HepG2 (cell line): ENCODE results near the gene GUCY2F. TPM values are rescaled to one million over a fixed set of nuclear protein-coding genes. Genes with fewer than 3 reads are reported as not detected.

Experiments used
- ATAC-seq: fragments of 200-7000 bp; cut with Tn5 transposase; 3 replicates; pipeline ENCODE4 v1.9.1; 2020; ENCODE audit warnings: mild to moderate bottlenecking, moderate library complexity
- BruUV-seq: library from RNA; stranded (reverse); fragments of 400-500 nt; replicated peaks from 2 replicates; lab custom pipeline; 2021; lab: Mats Ljungman, UMichigan
- CTCF ChIA-PET: fragments of 300-600 bp; formaldehyde crosslinking; extraction: SDS; loops from one replicate; lab custom pipeline; 2021; ENCODE audit warnings: low total read pairs, inconsistent platforms, low intra/inter-chr PET ratio; lab: Yijun Ruan, JAX
- POLR2A ChIA-PET: fragments of 350-600 bp; sonication (Branson Sonifier 250); formaldehyde crosslinking; loops from one replicate; lab custom pipeline; 2020; ENCODE audit warnings: antibody characterized with exemption, inconsistent platforms; lab: Yijun Ruan, JAX
- DNase-seq: peaks from one replicate; pipeline ENCODE4 v3.0.0-alpha.2; 2015; ENCODE audit warnings: low spot score
- FAIRE-seq: peaks from 3 replicates; lab custom pipeline; 2011; peaks lifted over from hg19 to GRCh38; lab: Jason Lieb, UNC
- H2AFZ ChIP-seq: one replicate; pipeline ENCODE4 v1.6.1; 2011; ENCODE audit warnings: low read length, inconsistent platforms
- H3K27ac ChIP-seq: fragments of 300-600 bp; 3 replicates; pipeline ENCODE4 v1.8.0; 2011; ENCODE audit warnings: mixed run types, mild to moderate bottlenecking, mixed read lengths, low read length, inconsistent platforms; ENCODE audit not compliant: insufficient read depth; ENCODE audit errors: extremely low read length
- H3K27me3 ChIP-seq, 2 experiments: fragments of 200-600 bp in 1 of 2; 2 replicates in 1 of 2; 3 replicates in 1 of 2; pipeline versions ENCODE4 v1.6.0 to v1.8.0; 2011; ENCODE audit warnings: low read length in 2 of 2, mild to moderate bottlenecking in 2 of 2, moderate library complexity in 2 of 2, inconsistent platforms in 1 of 2; ENCODE audit not compliant: insufficient read depth in 2 of 2, control insufficient read depth in 1 of 2
- H3K36me3 ChIP-seq, 2 experiments: fragments of 200-600 bp in 1 of 2; replicated peaks in 1 of 2; 2 replicates in 1 of 2; 3 replicates in 1 of 2; pipeline versions ENCODE4 v1.5.1 to v1.8.0; 2011; ENCODE audit warnings: low read length in 2 of 2, inconsistent platforms in 1 of 2; ENCODE audit not compliant: insufficient read depth in 2 of 2, control insufficient read depth in 1 of 2
- H3K4me1 ChIP-seq: 2 replicates; pipeline ENCODE4 v1.5.1; 2012; ENCODE audit warnings: low read length, inconsistent platforms; ENCODE audit not compliant: insufficient read depth
- H3K4me2 ChIP-seq: 2 replicates; pipeline ENCODE4 v1.6.0; 2011; ENCODE audit warnings: low read depth, low read length, inconsistent platforms
- H3K4me3 ChIP-seq, 3 experiments: fragments of 200-600 bp in 1 of 3; sonication (generic), shearing (Covaris generic) in 1 of 3; replicated peaks in 1 of 3; 2 replicates each; pipeline ENCODE4 v1.5.1; 2011 to 2016; ENCODE audit warnings: low read length in 3 of 3, inconsistent platforms in 2 of 3, low read depth in 2 of 3, mild to moderate bottlenecking in 2 of 3, control low read depth in 1 of 3, mixed read lengths in 1 of 3; ENCODE audit not compliant: insufficient read depth in 1 of 3
- H3K79me2 ChIP-seq: one replicate; pipeline ENCODE4 v1.6.1; 2011; ENCODE audit warnings: low read length, inconsistent platforms; ENCODE audit not compliant: insufficient read depth
- H3K9ac ChIP-seq: 2 replicates; pipeline ENCODE4 v1.6.0; 2011; ENCODE audit warnings: mild to moderate bottlenecking, low read depth, low read length, inconsistent platforms; ENCODE audit not compliant: insufficient read depth
- H3K9me3 ChIP-seq: 2 replicates; pipeline ENCODE4 v1.5.1; 2012; ENCODE audit warnings: mild to moderate bottlenecking, low read length
- H4K20me1 ChIP-seq: 2 replicates; pipeline ENCODE4 v1.6.0; 2011; ENCODE audit warnings: inconsistent platforms, mild to moderate bottlenecking, low read length, moderate library complexity; ENCODE audit not compliant: insufficient read depth
- MAFF ChIP-seq: IDR thresholded peaks from 2 replicates; pipeline ENCODE4 v1.6.1; 2011; ENCODE audit warnings: low read depth, low read length, improper control_type of control experiment
- MAFK ChIP-seq, 2 experiments: IDR thresholded peaks in 1 of 2; conservative IDR thresholded peaks in 1 of 2; 2 replicates each; pipeline ENCODE4 v1.6.1; 2011; ENCODE audit warnings: improper control_type of control experiment in 2 of 2, low read length in 2 of 2
- ZNF251 ChIP-seq: sonication (generic); formaldehyde crosslinking; IDR thresholded peaks from 2 replicates; pipeline ENCODE4 v1.9.0; 2021; ENCODE audit warnings: mild to moderate bottlenecking, missing genetic modification reagents
- WGBS: methylation state at CpG from one replicate; pipeline ENCODE4 v1.1.6; 2017; ENCODE audit warnings: low lambda C conversion rate; 5-methylcytosine and 5-hydroxymethylcytosine counted together
- in situ Hi-C: cut with HindIII; loops from 2 replicates; pipeline ENCODE4 v1.10.0; 2017; ENCODE audit warnings: low pct_unique_long_range_greater_than_20kb; ENCODE audit not compliant: extremely low pct_ligation_motif_present
- intact Hi-C: fragments of 100-400 bp; cut with micrococcal nuclease; formaldehyde crosslinking; loops from one replicate; pipeline ENCODE4 v1.10.0; 2022; ENCODE audit not compliant: unreplicated experiment
- polyA plus RNA-seq, 8 experiments: library from polyadenylated mRNA; depleted of rRNA in 3 of 8; stranded (reverse) in 7 of 8; unstranded in 1 of 8; fragments of >200 nt; fragmentation: Illumina TruSeq in 4 of 8; extraction: Trizol in 4 of 8; gene quantifications; 2 replicates each; pipeline versions ENCODE4 v1.2.1 to v1.2.3, GENCODE V29; 2011 to 2016; ENCODE audit warnings: low read depth in 4 of 8, missing spikeins in 1 of 8, mixed read lengths in 1 of 8; ENCODE audit not compliant: insufficient read depth in 1 of 8
- total RNA-seq, 5 experiments: library from RNA; depleted of rRNA; stranded (reverse); fragments of >200 nt; fragmentation: Illumina TruSeq; extraction: Trizol; gene quantifications; 2 replicates each; pipeline ENCODE4 v1.2.3, GENCODE V29; 2016; ENCODE audit warnings: low read depth in 1 of 5
- TF ChIP-seq, protein P1 (sequence below): sonication (generic); formaldehyde crosslinking; IDR thresholded peaks from 2 replicates; pipeline ENCODE4 v1.5.0; 2020; ENCODE audit warnings: mild to moderate bottlenecking, missing genetic modification reagents, moderate library complexity
- TF ChIP-seq, protein P2 (sequence below): sonication (generic); formaldehyde crosslinking; IDR thresholded peaks from 2 replicates; pipeline ENCODE4 v1.8.1; 2022; ENCODE audit warnings: mild to moderate bottlenecking, missing genetic modification reagents

GUCY2F gene
- total and polyA plus RNA-seq, 2 of the 13 experiments (the other 11 are each of a cell fraction or from before 2014, with no cell fraction given), result 0.03 TPM; not detected in 1

DNA sequence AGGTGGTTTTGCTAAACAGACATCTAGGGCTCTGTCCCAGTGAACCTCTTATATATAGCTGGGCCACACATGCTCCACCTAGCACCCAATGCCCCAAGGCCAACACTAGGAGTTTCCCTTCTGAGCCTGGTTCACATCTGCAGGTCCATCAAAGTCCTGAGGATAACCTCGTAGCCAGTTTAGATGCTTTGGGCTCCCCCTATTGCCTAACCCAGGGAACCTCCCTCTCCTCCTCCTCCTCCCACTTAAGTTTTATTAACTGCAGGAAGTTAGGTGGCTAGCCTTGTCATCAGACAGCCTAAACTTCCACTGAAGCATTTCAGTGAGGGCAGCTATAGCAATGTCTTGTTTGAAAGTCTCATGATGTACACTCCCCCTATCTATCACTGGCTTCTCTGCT lies 88.0 kb downstream of the GUCY2F start:
- H3K79me2 ChIP-seq, result no peaks in the 10 kb centered on the region
- ATAC-seq (no peak), DNase-seq (no peak)
- no peak for TF ChIP-seq ZNF251
- TF ChIP-seq, protein P1, sequence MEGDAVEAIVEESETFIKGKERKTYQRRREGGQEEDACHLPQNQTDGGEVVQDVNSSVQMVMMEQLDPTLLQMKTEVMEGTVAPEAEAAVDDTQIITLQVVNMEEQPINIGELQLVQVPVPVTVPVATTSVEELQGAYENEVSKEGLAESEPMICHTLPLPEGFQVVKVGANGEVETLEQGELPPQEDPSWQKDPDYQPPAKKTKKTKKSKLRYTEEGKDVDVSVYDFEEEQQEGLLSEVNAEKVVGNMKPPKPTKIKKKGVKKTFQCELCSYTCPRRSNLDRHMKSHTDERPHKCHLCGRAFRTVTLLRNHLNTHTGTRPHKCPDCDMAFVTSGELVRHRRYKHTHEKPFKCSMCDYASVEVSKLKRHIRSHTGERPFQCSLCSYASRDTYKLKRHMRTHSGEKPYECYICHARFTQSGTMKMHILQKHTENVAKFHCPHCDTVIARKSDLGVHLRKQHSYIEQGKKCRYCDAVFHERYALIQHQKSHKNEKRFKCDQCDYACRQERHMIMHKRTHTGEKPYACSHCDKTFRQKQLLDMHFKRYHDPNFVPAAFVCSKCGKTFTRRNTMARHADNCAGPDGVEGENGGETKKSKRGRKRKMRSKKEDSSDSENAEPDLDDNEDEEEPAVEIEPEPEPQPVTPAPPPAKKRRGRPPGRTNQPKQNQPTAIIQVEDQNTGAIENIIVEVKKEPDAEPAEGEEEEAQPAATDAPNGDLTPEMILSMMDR (CRISPR knock-in tag), result peak; percentile 26; the same call in 1 of the 2 replicates
- TF ChIP-seq, all 625 proteins: peak for 1
- no peak overlapping the region for H3K27ac ChIP-seq
- H3K4me3 ChIP-seq, result no peak overlapping the region
- H3K27me3 ChIP-seq, result no peaks in the 10 kb centered on the region
- no TSS peak for BruUV-seq
- no peak for FAIRE-seq
- no peaks in the 10 kb centered on the region for H3K36me3 ChIP-seq
- no peaks in the 10 kb centered on the region for H3K4me1 ChIP-seq
- no peak overlapping the region for H3K4me2 ChIP-seq
- ChIA-PET POLR2A (no interaction called here), CTCF (no interaction called here)
- H3K9me3 ChIP-seq, result no peaks in the 10 kb centered on the region
- no peak overlapping the region for H3K9ac ChIP-seq
- intact Hi-C loops, result no loop called here
- H2AFZ ChIP-seq, result no peak overlapping the region
- in situ Hi-C loops, result no loop called here
- no CpG with 5 or more reads among the region's 1 CpG for WGBS
- no peaks in the 10 kb centered on the region for H4K20me1 ChIP-seq

DNA sequence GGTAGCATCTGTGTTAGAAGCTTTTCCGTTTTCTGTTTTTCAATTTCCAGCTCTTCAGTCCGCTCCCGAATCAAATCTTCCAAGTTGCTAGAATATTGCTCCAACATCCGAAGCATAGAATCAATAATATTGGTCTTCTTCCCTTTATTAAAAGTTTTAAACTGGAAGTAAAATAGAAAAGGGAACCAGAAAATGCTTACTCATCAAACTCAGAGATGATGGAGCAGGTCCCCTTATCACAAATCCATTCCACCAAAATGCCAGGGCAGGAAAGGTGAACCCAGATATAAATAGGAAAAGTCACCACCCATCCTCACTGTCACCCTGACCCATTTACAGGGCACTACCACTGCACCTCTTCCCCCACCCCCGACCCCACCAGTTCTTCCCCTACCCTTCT lies 89.0 kb downstream of the GUCY2F start:
- BruUV-seq, result no TSS peak
- ChIA-PET POLR2A (no interaction called here), CTCF (no interaction called here)
- ATAC-seq (no peak), DNase-seq (no peak), FAIRE-seq (no peak)
- H4K20me1 ChIP-seq, result no peaks in the 10 kb centered on the region
- H3K27ac ChIP-seq, result no peak overlapping the region
- TF ChIP-seq MAFK (conservative IDR thresholded peaks at IDR 0.05 in 1 of 2, IDR thresholded peaks at IDR 0.05 in 1 of 2; ENCODE audit: low read length in 2 of 2) (peak; percentile 70 to 85), MAFF (peak; percentile 79)
- TF ChIP-seq, protein P2, sequence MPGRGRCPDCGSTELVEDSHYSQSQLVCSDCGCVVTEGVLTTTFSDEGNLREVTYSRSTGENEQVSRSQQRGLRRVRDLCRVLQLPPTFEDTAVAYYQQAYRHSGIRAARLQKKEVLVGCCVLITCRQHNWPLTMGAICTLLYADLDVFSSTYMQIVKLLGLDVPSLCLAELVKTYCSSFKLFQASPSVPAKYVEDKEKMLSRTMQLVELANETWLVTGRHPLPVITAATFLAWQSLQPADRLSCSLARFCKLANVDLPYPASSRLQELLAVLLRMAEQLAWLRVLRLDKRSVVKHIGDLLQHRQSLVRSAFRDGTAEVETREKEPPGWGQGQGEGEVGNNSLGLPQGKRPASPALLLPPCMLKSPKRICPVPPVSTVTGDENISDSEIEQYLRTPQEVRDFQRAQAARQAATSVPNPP (CRISPR knock-in tag), result no peak
- H3K9ac ChIP-seq, result no peak overlapping the region
- H3K9me3 ChIP-seq, result no peaks in the 10 kb centered on the region
- H2AFZ ChIP-seq, result no peak overlapping the region
- 2% methylated on average over 4 of the region's 5 CpGs for WGBS
- no peaks in the 10 kb centered on the region for H3K27me3 ChIP-seq
- no peak overlapping the region for H3K4me2 ChIP-seq
- H3K79me2 ChIP-seq, result no peaks in the 10 kb centered on the region
- H3K4me1 ChIP-seq, result no peaks in the 10 kb centered on the region
- no peak overlapping the region for H3K4me3 ChIP-seq
- in situ Hi-C loops (no loop called here), intact Hi-C loops (no loop called here)
- H3K36me3 ChIP-seq, result no peaks in the 10 kb centered on the region
